HCT116 (cell line): ENCODE measurements around the gene ACBD3.

Experiments
- ATF3 ChIP-seq: IDR thresholded peaks from 2 replicates; pipeline ENCODE4 v1.6.1; 2012
- CEBPB ChIP-seq: IDR thresholded peaks from 2 replicates; pipeline ENCODE4 v1.6.1; 2012; ENCODE audit warnings: low read depth
- EGR1 ChIP-seq: IDR thresholded peaks from 2 replicates; pipeline ENCODE4 v1.6.1; 2012; ENCODE audit warnings: low read depth
- EZH2phosphoT487 ChIP-seq: fragments of 200-600 bp; IDR thresholded peaks from 2 replicates; pipeline ENCODE4 v1.6.1; 2018; ENCODE audit warnings: antibody characterized with exemption, borderline replicate concordance
- MAX ChIP-seq: IDR thresholded peaks from 2 replicates; pipeline ENCODE4 v1.6.1; 2012
- POLR2A ChIP-seq: IDR thresholded peaks from 2 replicates; pipeline ENCODE4 v1.7.0; 2011; ENCODE audit warnings: borderline replicate concordance; ENCODE audit not compliant: insufficient read depth, insufficient read length; ENCODE audit errors: extremely low read depth
- POLR2AphosphoS5 ChIP-seq: IDR thresholded peaks from 2 replicates; pipeline ENCODE4 v1.6.1; 2011; ENCODE audit warnings: mild to moderate bottlenecking, low read depth, low read length, moderate library complexity
- RAD21 ChIP-seq: IDR thresholded peaks from 2 replicates; pipeline ENCODE4 v1.6.1; 2012; ENCODE audit warnings: low read depth, mild to moderate bottlenecking
- ZBTB33 ChIP-seq: IDR thresholded peaks from 2 replicates; pipeline ENCODE4 v1.6.1; 2011; ENCODE audit warnings: mild to moderate bottlenecking, low read length, moderate library complexity; ENCODE audit not compliant: insufficient replicate concordance; ENCODE audit errors: extremely low read depth
- TF ChIP-seq, protein P1 (sequence below), 3 experiments: fragments of 200-600 bp in 1 of 3; sonication (generic) in 1 of 3; IDR thresholded peaks in 2 of 3; conservative IDR thresholded peaks in 1 of 3; 2 replicates each; pipeline ENCODE4 v1.5.1; 2012 to 2017; ENCODE audit warnings: low read depth in 2 of 3, low read length in 2 of 3, antibody characterized with exemption in 1 of 3, borderline replicate concordance in 1 of 3, control low read depth in 1 of 3, mild to moderate bottlenecking in 1 of 3, mixed read lengths in 1 of 3, mixed run types in 1 of 3, moderate library complexity in 1 of 3; ENCODE audit not compliant: insufficient read depth in 1 of 3
- TF ChIP-seq, protein P2 (sequence below): IDR thresholded peaks from 2 replicates; pipeline ENCODE4 v1.6.1; 2012; ENCODE audit warnings: low read depth

GRCh38 chr1:226119169-226119568 lies 67.4 kb downstream of the ACBD3 start:
- TF ChIP-seq, protein P1, sequence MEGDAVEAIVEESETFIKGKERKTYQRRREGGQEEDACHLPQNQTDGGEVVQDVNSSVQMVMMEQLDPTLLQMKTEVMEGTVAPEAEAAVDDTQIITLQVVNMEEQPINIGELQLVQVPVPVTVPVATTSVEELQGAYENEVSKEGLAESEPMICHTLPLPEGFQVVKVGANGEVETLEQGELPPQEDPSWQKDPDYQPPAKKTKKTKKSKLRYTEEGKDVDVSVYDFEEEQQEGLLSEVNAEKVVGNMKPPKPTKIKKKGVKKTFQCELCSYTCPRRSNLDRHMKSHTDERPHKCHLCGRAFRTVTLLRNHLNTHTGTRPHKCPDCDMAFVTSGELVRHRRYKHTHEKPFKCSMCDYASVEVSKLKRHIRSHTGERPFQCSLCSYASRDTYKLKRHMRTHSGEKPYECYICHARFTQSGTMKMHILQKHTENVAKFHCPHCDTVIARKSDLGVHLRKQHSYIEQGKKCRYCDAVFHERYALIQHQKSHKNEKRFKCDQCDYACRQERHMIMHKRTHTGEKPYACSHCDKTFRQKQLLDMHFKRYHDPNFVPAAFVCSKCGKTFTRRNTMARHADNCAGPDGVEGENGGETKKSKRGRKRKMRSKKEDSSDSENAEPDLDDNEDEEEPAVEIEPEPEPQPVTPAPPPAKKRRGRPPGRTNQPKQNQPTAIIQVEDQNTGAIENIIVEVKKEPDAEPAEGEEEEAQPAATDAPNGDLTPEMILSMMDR (IDR thresholded peaks at IDR 0.05 in 2 of 3, conservative IDR thresholded peaks at IDR 0.05 in 1 of 3; ENCODE audit: borderline replicate concordance in 1 of 3, insufficient read depth in 1 of 3, low read depth in 2 of 3, low read length in 2 of 3) = no peak
- TF ChIP-seq, protein P2, sequence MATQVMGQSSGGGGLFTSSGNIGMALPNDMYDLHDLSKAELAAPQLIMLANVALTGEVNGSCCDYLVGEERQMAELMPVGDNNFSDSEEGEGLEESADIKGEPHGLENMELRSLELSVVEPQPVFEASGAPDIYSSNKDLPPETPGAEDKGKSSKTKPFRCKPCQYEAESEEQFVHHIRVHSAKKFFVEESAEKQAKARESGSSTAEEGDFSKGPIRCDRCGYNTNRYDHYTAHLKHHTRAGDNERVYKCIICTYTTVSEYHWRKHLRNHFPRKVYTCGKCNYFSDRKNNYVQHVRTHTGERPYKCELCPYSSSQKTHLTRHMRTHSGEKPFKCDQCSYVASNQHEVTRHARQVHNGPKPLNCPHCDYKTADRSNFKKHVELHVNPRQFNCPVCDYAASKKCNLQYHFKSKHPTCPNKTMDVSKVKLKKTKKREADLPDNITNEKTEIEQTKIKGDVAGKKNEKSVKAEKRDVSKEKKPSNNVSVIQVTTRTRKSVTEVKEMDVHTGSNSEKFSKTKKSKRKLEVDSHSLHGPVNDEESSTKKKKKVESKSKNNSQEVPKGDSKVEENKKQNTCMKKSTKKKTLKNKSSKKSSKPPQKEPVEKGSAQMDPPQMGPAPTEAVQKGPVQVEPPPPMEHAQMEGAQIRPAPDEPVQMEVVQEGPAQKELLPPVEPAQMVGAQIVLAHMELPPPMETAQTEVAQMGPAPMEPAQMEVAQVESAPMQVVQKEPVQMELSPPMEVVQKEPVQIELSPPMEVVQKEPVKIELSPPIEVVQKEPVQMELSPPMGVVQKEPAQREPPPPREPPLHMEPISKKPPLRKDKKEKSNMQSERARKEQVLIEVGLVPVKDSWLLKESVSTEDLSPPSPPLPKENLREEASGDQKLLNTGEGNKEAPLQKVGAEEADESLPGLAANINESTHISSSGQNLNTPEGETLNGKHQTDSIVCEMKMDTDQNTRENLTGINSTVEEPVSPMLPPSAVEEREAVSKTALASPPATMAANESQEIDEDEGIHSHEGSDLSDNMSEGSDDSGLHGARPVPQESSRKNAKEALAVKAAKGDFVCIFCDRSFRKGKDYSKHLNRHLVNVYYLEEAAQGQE = no peak
- TF ChIP-seq POLR2AphosphoS5 = no peak
- TF ChIP-seq EGR1 = no peak
- no peak for TF ChIP-seq EZH2phosphoT487
- TF ChIP-seq POLR2A = no peak
- no peak for TF ChIP-seq ZBTB33
- no peak for TF ChIP-seq CEBPB
- no peak for TF ChIP-seq RAD21
- TF ChIP-seq MAX = no peak
- no peak for TF ChIP-seq ATF3
